Lower leg skin (tissue), 4 donors: ENCODE measurements around the gene SRGAP1. TPM values are rescaled to one million over a fixed set of nuclear protein-coding genes. Genes with fewer than 3 reads are reported as not detected.

Experiments
- DNase-seq, 2 donors: peaks; one replicate each; pipeline ENCODE4 v3.0.0-alpha.2; 2019; ENCODE audit warnings: low spot score in 2 of 2
- H3K4me3 ChIP-seq: fragments of 200-600 bp; sonication (generic); 2 replicates; pipeline ENCODE4 v1.5.1; 2017; ENCODE audit warnings: mild to moderate bottlenecking, low read depth; ENCODE audit not compliant: poor library complexity, severe bottlenecking
- POLR2A ChIP-seq, 2 donors: fragments of 450-650 bp; IDR thresholded peaks; one replicate each; pipeline ENCODE4 v1.6.1; 2016 to 2017; ENCODE audit warnings: antibody characterized with exemption in 2 of 2, mild to moderate bottlenecking in 1 of 2, moderate library complexity in 1 of 2
- WGBS, 2 donors: methylation state at CpG; one replicate each; pipeline ENCODE4 v1.1.5; 2018; 5-methylcytosine and 5-hydroxymethylcytosine counted together
- intact Hi-C: fragments of 100-400 bp; cut with DNase I; formaldehyde crosslinking; loops from one replicate; pipeline ENCODE4 v1.15.0; 2023; ENCODE audit warnings: low total_unique reads
- total RNA-seq, 4 donors: library from RNA; depleted of rRNA; stranded (reverse); fragments of >200 nt; gene quantifications; one replicate each; pipeline ENCODE4 v1.1.0, GENCODE V29; 2016
- TF ChIP-seq, protein P1 (sequence below), 3 donors: fragments of 450-650 bp; IDR thresholded peaks; one replicate each; pipeline ENCODE4 v1.5.1; 2016; ENCODE audit warnings: antibody characterized with exemption in 3 of 3, mild to moderate bottlenecking in 3 of 3, moderate library complexity in 2 of 3

Gene SRGAP1
- total RNA-seq, 4 donors from 2014 or later, result 1.3 to 6.0 (median 1.7) TPM

DNA sequence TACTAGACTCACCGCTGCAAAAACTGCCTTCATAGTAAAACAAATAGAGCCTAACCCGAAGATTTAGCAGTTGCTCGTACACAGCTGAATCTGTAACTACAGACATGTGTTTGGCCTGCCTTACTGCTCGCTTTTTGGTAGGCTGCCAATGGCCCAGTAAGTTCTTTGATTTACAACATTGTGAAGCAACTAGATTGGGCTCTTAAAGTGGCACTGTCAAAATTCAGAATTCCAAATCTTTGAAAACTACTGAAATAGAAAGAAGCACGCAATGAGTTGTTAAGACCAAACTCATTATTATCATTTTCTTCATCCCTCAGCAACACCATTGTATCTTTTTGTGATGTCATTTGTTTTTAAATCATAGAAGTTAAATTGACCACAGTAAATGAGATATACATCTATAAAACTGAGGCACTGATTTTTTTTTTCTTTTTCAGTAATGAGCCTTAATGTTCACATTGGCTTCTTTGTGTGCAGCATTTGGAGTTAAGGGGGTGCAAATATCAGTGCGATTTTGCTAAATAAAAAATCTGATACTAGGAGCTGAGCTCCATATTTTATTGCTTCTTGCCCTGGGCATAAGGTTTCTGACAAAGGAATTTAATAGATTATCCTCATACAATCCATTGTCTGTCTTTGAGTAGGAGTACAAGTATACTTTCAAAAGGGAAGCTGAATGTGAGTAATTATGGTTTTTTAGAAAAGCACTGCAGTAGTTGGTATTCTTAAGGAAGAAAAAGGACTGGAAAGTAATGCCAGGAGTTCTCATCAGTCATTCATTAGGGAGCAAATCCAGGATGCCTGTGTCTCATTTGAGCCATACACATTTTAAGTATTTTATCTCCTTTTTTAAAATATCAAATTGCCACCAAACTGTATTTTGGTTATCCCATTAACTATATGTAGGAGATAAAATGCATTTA lies 239.0 kb downstream of the SRGAP1 start:
- peak; percentile 87 to 92 for DNase-seq
- no peak overlapping the region for H3K4me3 ChIP-seq
- no peak for TF ChIP-seq POLR2A (IDR thresholded peaks at IDR 0.05)
- TF ChIP-seq, protein P1, sequence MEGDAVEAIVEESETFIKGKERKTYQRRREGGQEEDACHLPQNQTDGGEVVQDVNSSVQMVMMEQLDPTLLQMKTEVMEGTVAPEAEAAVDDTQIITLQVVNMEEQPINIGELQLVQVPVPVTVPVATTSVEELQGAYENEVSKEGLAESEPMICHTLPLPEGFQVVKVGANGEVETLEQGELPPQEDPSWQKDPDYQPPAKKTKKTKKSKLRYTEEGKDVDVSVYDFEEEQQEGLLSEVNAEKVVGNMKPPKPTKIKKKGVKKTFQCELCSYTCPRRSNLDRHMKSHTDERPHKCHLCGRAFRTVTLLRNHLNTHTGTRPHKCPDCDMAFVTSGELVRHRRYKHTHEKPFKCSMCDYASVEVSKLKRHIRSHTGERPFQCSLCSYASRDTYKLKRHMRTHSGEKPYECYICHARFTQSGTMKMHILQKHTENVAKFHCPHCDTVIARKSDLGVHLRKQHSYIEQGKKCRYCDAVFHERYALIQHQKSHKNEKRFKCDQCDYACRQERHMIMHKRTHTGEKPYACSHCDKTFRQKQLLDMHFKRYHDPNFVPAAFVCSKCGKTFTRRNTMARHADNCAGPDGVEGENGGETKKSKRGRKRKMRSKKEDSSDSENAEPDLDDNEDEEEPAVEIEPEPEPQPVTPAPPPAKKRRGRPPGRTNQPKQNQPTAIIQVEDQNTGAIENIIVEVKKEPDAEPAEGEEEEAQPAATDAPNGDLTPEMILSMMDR (IDR thresholded peaks at IDR 0.05), result no peak
- intact Hi-C loops, result no loop called here
- 11 to 18% methylated on average over 6 of the region's 6 CpGs for WGBS, 2 donors

DNA sequence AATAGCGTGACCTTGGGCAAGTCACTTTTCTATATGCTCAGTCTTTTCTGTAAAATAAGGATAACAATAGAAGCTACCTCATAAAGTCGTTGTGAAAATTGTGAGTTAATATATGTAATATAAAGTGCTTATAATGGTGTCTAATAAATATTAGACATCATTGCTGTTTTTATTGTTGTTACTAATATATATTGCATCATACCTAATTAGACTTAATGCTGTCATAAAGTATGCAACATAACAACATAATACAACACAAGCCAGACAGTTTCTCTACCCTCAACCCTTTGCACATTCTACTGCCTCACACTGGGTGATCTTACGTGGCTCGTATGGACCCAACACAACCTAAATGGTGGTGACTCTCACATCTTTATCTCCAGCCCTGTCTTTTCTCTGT lies 240.7 kb downstream of the SRGAP1 start:
- intact Hi-C loops, result no loop called here
- no peak for DNase-seq
- no peak overlapping the region for H3K4me3 ChIP-seq
- 89 to 93% methylated on average over 4 of the region's 4 CpGs for WGBS, 2 donors
- TF ChIP-seq, protein P1 (IDR thresholded peaks at IDR 0.05), result no peak
- no peak for TF ChIP-seq POLR2A (IDR thresholded peaks at IDR 0.05)

DNA sequence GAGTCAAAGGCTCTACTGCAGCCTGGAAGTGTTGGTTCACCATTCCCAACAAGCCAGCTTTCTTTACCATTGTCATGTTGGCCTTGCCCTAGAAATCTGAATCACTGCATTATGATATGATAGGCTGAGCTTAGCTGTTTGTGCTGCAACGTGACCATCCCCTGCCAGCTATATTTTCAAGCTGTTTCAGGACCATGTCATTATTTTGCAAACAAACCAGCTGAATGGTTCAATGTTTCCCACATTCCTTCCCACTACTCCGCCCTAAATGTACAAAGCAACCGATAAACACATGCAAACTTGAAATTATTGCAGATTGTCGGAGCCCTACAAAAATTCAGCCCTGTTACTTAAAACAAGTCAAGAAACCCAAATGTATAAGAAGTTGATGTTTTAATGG lies 241.5 kb downstream of the SRGAP1 start:
- no peak for DNase-seq
- H3K4me3 ChIP-seq, result no peak overlapping the region
- WGBS, 2 donors, result 26 to 36% methylated on average over 4 of the region's 4 CpGs
- intact Hi-C loops, result no loop called here
- no peak for TF ChIP-seq POLR2A (IDR thresholded peaks at IDR 0.05)
- TF ChIP-seq, protein P1 (IDR thresholded peaks at IDR 0.05), result no peak

DNA sequence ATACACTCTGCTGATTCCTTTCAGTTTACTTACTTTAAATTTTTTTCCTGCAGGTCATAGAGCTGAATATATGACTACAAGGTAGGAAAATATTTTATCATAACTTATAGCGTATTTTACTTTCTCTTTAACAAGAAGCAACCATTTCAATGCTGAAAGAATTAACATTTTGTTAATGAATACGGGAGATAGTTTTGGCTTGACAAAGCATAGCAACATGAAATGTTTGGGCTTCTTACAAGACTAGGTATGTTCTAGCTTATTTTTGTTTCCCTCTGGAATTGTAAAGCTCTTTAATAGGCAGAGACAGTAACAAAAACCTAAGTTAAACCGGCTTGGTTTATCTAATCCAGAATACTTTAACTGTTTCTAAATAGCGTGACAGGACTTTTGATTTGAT lies 242.4 kb downstream of the SRGAP1 start:
- intact Hi-C loops, result no loop called here
- 34 to 42% methylated on average over 4 of the region's 4 CpGs for WGBS, 2 donors
- TF ChIP-seq, protein P1 (IDR thresholded peaks at IDR 0.05), result no peak
- TF ChIP-seq POLR2A (IDR thresholded peaks at IDR 0.05), result no peak

DNA sequence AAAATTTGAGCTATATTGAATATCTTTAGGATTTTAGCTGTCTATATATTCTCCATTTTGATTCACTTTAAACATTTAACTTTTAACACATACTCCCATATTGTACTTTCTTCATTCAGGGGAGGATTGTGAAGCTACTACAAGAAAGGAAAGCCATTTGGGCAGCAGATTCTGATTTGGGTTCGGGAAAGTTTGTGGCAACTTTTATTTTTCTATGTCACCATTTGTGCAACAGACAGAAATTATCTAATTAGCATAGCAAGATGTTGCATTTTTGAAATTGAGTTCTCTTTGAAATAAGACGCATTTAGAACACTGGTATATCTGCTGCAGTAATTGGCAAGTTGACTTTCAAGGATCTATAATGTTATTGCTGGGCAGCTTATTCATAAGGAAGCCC lies 243.3 kb downstream of the SRGAP1 start:
- TF ChIP-seq, protein P1 (IDR thresholded peaks at IDR 0.05), result no peak
- TF ChIP-seq POLR2A (IDR thresholded peaks at IDR 0.05), result no peak
- intact Hi-C loops, result no loop called here
- 53 to 55% methylated on average over 2 of the region's 2 CpGs for WGBS, 2 donors

More for the DNA sequence above, 242.4 kb downstream of the SRGAP1 start:
- DNase-seq, result no peak
- H3K4me3 ChIP-seq, result no peak overlapping the region

More for the DNA sequence above, 243.3 kb downstream of the SRGAP1 start:
- DNase-seq, result no peak
- H3K4me3 ChIP-seq, result no peak overlapping the region
